GM18858 (cell line): Measurements from ENCODE around the gene DLX4.

Experiments
- ATAC-seq: cut with Tn5 transposase; IDR thresholded peaks from one replicate; pipeline ENCODE4 v1.9.1; 2021; ENCODE audit not compliant: unreplicated experiment

The DLX4 gene

DNA sequence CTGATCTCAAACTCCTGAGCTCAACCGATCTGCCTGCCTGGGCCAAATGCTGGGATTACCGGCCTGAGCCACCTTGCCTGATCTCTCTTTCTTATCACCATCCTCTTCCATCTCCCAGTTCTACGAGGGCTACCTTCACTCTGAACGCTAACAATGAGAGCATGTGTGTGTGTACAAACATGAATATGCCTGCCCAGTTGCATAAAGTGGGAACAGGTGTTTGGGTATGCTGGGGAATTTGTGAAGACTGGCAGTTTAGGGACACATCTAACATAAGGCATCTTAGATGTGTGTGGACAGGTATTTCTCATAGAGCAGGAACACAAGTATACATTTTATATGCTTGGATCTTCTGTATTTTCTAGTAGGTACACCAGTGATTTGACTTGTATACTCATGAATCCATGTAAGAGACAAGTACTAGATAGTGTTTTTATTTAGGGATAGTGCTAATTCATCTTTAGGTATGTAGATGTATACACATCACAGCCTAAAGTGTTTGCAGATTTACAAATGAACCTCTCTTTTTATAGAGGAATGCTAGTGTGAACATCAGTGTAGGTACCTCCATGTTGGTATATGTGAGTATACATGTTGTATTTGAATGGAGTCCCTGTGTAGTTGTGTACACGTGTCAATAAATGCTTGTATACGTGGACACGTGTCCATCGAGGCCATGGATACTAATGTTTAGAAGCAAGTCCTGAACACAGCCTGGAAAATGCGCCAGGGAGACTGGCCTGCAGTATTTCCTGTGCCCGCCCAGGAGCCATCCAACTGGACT, 1.2 kb upstream of the DLX4 start:
- no peak for ATAC-seq

DNA sequence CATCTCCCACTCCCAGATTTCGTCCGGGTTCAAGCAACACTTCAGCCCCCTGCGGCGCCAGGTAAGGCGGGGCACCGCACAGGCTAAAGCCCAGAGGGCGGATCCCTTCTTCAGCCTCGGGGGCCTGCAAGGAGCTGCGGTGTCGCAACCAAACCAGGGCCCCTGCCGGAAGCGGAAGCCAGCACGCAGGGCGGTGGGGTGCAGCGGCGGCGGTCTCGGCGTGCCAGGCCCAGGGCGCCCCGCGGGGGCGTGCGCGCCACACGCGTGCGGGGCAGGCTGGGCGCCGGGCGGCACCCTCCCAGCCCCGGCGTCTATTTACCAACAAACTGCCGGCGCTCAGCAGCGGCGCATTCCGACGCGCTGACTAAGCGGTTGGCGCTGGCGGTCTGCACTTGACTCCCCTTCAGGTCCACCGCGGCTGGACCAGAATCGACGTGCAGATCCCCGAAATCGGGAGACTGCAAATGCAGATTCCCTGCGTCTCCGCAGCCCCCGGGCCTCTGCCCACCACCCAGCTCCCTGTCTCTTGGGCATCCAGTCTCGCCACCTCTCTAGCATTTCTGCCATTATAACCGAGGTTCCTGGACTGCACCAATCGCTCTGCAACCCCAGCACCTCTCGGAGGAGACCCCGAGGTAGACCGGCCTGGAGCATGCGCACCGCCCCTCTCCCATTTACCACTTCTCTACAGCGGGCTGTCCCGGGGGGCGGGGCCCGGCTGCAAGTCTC, 421 bp upstream of the DLX4 start:
- ATAC-seq: no peak

DNA sequence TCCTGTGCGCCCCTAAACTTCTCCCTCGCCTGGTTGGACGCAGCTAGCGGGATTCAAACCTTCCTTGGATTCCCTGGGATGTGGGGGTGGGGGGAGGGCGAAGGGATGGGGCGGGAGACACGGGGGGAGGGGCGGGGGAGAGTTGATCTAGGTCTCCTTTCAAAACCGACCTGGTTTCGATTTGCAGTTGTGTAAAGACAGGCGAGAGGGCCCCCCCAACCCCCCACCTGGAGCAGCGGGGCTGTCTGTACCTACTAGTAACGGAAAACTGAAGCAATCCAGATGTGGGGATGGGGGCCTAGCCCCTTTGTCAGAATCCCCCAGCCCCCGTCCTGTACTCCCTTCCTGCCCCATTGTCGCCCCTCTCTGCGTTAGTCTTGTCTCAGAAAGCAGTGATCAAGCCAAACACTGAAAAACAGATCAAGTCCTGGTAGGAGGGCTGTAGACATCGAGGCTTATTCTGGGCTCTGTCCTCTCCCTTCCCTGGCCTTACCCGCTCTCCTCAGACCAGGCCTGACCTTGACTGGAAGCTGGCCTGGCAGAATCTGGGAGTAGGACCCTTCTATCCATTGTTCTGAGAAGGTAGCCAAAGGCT, 902 bp downstream of the DLX4 start:
- ATAC-seq: no peak

DNA sequence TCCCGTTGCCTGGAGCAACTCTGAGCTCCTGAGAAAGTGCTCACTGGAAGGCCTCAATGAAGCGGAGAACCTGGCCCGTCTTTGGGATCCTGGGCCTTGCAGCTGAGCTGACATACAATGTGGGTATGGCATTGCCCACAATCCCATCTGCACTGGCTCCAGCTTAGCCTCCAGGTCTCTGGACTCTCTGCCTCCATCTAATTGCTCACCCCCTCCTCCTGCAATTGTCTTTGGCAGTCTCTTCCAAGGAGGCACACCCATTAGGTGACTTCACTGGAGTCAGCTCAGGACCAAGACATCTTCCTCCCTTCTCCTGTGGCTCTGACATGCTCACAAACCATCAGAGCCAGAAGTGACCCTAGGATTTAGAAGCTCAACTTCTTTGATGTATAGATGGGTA, 1.5 kb downstream of the DLX4 start:
- no peak for ATAC-seq

DNA sequence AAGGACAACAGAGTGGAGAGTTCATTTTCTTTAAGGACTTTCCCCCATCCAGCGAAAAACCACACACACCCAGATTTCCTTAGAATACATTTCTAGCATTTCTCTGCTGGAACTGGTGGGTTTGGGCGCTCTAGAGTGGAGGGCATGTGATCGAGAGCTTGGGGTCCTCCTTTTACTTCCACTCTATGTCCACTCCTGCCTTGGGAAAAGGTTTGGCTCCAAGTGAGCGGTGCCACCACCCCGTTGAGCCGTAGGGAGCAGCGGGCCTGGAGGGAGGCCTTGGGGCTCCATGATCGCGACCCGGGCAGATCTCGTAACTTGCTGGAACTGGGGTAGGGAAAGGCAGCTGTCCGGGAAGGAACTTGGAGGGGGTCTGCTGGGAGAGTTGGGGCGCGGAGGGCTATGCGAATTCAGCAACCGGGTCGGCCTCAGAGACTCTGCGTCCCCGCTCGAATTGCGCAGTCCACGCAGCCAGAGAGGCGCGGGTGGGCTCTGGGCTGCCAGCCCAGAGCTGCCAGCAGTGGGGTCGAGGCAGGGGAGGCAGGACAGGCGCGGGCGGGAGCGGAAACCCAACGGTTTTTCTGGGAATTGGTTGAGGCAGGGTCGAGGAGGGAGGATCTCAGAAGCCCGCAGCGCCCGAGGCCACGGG, 2.3 kb downstream of the DLX4 start:
- ATAC-seq: no peak

DNA sequence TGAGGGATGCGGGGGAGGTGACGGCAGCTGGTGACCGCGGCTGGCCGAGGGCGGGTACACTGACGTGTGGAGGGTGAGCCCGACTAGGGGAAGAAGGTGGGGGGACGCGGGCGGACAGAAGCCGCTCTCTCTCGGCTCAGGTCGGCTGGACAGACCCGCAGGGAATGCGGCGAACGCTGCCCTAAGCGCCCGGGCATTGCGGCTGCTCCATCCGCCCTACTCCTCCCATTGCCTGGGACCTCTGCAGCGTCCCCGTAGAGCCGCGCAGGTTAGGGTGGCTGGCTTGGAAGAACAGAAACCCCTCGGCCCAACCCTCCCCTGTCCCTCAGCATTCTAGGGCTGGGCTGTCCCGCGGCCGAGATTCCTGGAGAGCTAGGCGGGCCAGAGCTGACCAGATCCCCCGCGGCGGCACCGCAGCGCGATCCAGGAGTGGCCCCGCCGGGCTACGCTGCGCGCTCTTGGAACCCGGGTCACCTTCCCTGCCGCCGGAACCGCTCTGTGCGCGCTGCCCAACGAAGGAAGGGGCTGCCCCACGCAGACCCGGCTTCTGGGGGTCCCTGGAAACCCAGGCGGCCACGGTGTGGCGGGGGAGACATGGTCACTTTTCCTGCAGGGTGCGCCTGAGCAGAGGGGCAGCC, 3.0 kb downstream of the DLX4 start:
- no peak for ATAC-seq

DNA sequence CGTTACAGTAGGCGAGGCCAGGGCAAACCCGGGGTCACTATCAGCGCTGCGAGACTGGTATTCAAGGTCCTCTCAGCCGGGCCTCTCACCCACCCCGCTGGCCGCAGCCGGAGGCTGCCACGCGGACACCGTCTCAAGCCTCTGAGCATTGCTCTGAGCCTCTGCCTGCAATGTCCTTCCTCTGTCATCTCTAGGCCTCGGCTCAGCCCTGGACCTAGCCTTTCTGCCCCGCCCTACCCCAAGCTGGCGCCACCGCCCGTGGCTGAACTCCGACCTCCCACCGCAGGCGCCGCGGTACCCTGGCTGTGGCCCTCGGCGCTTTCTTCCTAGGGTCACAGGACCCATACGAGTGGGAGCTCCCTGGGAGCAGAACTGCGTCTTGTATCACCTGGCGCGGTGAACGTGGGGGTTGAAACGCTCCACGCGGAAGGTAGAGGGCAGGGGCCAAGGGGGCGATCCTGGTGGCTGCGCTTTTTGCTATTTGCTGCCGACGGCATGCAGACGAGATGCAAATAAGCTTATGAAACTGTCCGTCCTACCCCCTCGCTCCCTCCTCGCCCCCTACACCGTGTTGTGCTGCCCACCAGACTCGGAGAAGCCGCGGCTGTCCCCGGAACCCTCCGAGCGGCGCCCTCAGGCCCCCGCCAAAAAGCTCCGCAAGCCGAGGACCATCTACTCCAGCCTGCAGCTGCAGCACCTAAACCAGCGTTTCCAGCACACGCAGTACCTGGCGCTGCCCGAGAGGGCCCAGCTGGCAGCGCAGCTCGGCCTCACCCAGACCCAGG, 3.7 kb downstream of the DLX4 start:
- no peak for ATAC-seq

DNA sequence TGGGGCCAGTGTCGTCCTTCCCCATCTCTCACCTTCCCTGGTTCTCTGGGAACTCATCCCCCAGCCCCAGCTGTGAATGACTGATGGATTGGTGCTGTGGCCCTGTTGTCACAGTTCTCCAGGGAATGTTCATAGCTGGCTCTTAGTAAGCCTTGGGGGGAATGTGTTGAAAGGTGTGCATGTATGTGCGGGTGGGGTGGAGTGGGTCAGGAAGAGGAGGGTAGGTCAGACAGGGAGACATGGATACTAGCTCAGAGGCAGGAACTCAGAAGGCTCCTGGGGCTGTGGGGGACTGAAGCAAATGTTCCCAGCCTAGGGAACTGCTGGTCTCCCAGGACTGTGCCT, 4.3 kb downstream of the DLX4 start:
- no peak for ATAC-seq

DNA sequence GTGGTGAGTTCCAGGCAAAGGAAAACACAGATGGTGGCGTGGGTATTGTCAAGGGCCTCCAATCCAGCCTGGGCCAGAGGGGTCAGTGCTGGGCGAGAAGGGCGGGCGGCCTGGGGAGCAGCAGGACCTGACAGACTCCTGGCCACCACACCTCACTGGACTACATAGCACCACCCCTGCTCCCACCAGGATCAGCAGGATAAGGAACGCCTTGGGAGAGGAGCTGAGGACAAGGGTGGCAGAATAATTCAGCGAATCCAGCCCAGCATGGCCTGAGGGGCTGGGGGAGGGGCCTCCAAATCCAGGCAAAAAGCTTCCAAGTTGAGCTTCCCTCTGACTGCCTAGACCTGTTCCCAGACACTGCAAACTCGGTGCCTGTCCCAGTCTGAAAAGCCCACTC, 6.5 kb downstream of the DLX4 start:
- no peak for ATAC-seq

DNA sequence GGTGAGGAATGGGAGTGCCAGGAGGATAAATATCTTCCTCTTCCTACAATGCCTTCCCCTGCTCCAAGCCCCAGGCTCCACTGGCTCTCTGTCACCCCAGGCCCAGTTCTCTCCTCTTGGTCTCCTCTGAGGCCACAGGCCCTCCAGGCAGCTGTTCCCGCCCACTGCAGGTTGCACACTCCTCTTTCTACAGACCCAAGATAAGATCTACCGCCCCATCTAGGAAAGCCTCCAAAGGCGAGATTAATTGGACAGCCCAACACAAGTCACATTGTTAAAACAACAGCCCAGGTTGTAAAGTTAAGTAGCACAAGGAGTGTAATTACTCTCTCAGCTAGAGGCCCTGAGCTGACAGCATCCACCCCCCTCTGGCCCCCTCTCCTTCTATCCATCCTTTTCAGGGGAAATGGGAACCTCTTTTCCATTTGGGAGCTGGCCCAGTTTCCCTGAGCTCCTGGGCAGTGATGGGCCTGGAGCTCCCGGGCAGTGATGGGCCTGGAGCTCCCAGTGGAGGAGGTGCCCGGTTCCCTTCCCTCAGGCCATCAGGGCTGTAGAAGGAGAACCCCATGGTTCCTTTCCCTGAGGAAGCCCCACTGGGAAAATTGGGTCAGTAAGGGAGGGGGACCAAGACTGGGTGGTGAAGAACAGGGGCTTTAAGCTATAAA, 7.3 kb downstream of the DLX4 start:
- ATAC-seq: no peak

DNA sequence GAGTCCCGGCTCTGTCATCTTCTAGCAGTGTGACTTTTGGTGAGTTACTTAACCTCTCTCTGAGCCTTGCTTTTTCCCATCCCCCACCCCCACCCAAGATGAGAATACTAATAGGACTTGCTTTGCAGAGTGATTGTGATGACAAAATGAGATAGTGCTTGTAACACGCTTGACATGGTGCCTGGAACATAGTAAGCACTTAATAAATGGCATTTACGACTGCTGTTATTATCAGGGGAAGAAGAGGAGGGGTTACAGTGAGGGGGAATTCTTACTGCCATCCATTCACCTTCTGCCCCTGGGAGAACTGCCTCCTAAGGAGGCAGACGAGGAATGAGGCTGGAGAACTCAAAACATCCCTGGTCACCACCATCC, 7.8 kb downstream of the DLX4 start:
- no peak for ATAC-seq

DNA sequence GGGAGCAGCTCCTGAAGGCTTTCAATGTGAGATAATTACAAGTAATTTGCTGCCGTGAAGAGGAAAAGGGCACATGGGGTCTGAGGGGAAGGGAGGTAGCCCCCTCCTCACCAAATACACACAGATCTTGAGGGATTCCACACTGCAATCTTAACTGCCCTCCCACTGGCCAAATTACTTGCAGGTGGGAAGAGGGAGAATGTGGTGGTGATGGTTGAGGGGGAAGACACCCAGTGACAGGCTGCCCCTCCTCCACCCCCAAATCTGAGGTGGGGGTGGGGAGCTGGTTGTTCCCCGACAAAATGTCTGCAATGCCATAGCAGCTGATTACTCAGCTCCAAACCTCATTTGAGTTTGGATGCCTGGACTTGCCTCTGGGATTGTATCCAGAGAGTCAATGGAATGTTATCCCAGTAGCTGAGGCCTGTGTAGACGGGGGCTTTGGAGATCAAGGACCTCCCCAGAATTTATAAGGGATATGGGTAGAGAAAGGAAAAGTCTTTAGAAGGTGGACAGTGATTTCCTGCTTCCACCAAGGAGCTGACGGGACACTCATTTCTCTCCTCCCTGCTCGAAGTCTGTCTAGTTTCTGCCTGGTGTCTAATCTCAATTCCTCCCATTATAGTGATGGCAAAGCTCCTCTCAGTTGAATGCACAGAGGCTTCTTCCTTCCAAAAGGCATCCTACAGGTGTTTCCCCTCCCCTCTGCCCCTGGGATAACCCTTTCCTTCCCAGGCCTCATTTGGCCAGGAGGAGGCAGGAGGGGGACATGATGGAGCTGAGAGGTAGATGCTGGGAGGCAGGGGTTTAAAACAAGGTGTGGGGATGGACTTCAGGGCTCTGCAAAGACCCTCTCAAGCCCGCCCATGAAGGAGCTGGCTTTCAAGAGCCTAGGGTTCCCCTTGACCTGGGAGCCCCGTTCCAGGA, 8.7 kb downstream of the DLX4 start:
- ATAC-seq: no peak

DNA sequence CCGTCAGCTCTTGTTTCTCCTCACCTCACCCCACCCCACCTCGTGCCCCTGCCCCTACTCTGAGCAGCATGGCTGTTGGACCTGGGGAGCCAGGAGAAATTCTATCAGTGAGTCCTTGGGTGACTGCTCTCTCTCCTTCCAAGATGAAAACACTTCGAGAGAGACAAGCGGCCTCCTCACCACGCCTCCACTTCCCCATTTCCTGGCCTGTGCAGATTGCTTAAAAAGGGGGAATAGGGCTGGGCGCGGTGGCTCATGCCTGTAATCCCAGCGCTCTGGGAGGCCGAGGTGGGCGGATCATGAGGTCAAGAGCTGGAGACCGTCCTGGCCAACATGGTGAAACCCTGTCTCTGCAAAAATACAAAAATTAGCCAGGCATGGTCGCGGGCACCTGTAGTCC, 9.5 kb downstream of the DLX4 start:
- no peak for ATAC-seq

DNA sequence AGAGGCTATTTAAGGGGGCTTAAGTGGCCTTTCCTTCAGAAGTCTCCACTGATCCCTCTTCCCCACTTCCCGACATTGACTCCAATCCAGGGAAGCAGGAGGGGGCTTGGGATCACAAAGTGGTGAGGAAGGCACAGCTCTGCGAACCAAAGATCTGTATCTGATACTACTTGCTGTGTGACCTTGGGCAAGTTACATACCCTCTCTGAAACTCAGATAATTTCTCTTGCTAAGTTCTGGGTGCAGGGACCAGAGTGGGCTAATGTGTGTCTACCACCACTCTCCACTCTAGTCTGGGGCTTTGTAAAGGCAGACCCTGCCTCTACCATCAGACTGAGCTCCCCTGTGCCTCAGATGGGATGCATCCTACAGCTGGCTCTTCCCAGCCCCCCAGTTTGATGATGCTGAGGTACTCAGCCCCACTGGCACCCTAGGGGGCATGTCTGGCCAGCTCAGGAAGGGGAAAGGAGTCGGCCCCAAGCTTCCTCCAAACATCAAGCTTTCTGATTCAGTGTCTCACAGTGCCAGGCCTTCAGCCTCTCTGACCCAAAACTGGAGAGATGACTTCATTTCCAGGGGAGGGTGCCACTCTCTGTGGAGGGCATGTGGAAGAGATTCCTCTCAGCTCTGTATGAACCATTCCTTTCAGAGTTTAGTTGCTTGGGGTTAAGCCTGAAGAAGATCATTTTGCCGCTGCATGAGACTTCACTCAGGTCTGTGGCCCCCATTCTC, 10.9 kb downstream of the DLX4 start:
- ATAC-seq: no peak

DNA sequence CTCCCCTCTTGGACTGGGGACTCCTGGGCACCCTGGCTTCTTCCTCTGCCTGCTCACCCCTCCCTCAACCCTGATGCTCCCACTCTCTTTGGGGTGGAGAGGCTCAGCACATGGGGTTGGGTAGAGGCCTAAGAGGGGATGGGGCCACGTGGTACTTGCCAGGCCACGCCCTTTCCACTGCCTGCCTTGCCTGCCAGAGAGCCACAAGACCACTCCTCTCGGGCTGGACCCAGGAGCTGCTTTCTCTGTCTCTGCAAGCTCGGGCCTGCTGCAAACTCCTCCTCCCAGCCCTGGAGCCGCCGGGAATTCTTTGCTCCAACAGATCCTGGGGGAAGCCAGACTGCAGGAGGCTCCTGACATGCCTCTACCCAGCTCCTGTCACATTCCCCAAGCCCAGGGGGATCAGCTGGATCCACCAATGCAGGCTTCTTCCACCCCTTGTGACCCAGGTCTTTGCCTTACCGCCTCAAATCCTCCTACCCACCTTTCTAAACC, 11.8 kb downstream of the DLX4 start:
- ATAC-seq: no peak

DNA sequence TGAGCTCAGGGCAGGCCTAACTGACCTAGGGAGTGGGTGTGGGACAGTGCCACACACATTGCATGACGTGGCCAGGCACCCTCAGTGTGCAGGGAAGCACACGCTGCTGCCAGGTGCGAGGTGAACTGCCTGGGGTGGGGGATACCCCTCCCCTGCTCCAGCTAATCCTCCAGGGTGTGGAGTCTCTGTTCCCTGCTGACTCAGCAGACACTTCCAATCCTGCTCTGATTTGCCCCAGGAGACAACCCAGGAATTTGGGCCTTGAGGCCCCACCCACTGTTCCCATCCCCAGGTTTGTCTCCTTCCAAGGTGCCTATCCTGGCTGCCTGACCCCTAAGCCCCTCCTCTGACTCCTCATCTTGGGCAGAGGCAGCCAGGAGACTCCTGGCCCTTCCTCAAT, 15.3 kb downstream of the DLX4 start:
- no peak for ATAC-seq

DNA sequence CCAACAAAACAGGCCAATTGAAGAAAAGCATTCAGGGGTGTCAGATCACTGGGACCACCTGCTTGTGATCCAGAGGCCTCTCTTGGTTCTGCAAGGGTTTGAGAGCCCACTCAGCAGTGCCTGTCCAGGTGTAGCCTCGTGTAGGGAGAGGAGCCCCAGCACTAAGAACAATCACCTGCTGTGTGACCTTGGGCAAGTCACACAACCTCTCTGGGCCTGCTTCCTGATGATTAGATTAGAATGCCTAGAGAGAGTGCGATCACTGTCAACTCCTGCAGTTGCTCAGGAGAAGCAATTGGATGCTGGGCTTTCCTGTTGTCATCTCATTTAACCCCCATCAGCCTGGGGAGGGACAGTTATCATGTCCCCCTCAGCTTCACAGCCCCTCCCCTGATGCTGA, 15.8 kb downstream of the DLX4 start:
- no peak for ATAC-seq

DNA sequence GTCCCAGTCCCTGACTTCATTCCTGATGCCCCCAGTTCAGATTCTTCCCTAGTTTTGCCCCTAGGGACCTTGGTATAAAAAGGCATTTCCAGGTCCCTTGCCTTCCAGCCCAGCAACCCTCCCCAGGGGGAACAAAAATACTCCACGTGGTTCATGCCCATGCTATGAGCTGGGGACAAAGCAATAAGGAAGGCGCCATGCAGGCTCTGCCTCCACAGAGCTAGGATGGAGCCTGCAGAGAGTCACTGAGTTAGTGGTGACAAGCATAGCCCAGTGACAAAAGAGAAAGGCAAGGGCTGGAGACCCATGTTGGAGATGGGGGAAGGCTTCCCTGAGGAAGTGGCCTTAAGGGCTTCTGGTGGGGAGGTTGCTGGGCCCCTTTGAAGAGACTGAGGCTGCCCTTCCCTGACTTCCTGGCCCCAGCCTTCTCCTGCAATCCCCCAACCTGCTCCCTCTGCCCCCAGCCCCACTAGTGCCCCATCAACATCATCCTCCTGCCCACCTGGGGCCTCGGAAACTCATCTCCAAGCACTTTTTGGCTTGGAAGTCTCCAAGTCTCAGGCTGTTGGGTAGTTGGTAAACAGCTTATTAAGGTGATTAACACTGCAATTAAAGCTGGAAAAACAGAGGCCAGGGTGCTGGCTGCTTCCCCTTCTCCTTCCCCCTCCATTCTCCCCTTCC, 16.5 kb downstream of the DLX4 start:
- ATAC-seq: no peak
